Activated CD8-positive, alpha-beta memory T cell treated with anti-CD3 and anti-CD28 coated beads for 36 hours (primary cell): ENCODE results near the gene CKS2. TPM values are rescaled to one million over a fixed set of nuclear protein-coding genes. Genes with fewer than 3 reads are reported as not detected.
"Not testable (repeated sequence)": the region's sequence is repeated elsewhere in the genome, so short reads cannot be mapped to it uniquely, and the experiment has no call there.

Source experiments
- CTCF ChIA-PET: fragments of 350-600 bp; sonication (Branson Sonifier 250); formaldehyde crosslinking; loops from one replicate; lab custom pipeline; 2021; ENCODE audit warnings: antibody characterized with exemption; lab: Charles Lee
- POLR2A ChIA-PET: fragments of 350-600 bp; sonication (Branson Sonifier 250); formaldehyde crosslinking; loops from one replicate; lab custom pipeline; 2021; ENCODE audit warnings: antibody characterized with exemption; lab: Charles Lee
- total RNA-seq, 2 experiments: library from RNA; stranded (reverse); gene quantifications; one replicate each; pipeline ENCODE4 v1.2.3, GENCODE V29; 2021

The CKS2 gene
- total RNA-seq, 2 experiments from 2014 or later: 279 to 297 TPM

DNA sequence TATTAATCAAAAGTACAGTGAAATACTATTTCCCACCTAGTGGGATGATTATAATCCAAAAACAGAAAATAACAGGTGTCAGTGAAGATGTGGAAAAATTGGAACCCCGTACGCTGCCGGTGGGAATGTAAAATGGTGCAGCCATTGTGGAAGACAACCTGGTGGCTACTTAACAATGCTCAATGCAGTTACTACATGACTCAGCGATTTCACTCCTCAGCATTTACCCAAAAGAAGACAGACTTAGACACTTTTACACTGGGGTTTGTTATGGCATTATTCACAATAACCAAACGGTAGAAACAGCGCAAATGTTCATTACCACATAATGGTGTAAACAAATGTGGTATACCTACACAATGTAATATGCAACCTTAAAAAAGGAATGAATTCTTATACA, 31.2 kb downstream of the CKS2 start:
- POLR2A ChIA-PET: no interaction called here
- CTCF ChIA-PET: no interaction called here

DNA sequence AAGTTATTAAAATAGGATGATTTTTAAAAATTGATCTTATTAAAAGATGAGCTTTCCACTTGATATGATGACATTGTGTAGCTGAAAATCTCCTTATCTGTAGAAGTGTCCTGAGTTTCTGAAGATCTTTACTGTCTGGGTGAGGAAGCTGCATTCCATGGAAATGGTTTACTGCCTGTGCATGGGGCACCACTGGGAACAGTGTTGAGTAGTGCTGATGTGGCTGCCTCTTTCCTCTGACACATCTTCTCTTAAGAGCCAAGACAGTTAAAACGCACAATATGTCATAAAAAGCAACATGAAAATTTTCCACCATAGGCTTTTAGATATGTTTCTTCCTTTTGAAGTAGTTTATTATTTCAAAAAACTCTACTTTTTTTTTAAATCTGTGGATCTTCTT, 32.0 kb downstream of the CKS2 start:
- ChIA-PET CTCF (no interaction called here), POLR2A (no interaction called here)

DNA sequence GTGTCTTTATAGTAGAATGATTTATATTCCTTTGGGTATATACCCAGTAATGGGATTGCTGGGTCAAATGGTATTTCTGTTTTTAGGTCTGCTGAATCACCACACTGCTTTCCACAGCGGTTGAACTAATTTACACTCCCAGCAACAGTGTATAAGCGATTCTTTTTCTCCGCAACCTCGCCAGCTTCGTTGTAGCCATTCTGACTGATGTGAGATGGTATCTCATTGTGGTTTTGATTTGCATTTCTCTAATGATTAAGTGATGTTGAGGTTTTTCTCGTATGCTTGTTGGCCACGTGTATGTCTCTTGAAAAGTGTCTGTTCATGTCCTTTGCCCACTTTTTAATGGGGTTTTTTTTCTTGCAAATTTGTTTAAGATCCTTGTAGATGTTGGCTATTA, 32.8 kb downstream of the CKS2 start:
- POLR2A ChIA-PET, CTCF ChIA-PET: not testable (repeated sequence)

DNA sequence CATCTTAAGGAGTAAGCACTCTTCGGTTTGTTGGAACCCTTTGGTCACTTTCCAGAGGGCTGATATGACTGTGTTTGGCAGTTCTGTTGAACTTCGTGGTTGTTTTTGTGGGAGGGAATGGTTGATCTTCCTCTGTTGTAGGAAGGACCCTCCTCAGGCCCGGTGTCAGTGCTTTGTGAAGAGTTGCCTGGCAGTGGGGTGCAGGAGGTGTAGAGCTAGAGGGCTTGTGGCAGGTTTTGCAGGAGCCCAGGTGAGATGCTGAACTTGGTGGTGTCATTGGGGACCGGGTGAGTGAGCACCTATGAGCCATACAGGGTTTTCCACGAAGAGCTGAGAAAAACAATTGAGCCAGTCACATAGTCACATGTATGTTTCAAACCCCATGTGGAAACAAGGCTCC, 34.5 kb downstream of the CKS2 start:
- CTCF ChIA-PET: interaction anchor here (0.8 kb wide), 1 partner anchor 19 kb away, joined by 3 read pairs; no protein-coding TSS in a partner anchor

DNA sequence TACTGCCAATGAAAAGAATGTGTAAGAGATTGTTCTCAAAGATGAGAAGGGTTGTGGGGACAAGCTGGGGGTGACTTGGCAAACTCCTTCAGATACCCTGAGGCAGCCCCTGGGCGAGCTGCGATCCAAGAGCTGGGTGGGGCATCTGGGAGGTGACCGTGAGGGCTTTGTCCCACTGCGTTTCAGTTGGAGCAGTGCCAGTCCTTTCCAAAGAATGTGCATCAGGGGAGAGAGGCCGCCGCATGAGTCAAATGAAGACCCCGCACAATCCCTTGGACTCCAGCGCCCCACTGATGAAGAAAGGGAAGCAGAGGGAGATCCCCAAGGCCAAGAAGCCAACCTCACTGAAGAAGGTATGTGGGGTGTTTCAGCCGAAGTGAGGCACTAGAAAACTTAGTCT, 35.7 kb downstream of the CKS2 start:
- ChIA-PET POLR2A (no interaction called here), CTCF (interaction anchor here (0.7 kb wide), 1 partner anchor 201 kb away, joined by 5 read pairs; no protein-coding TSS in a partner anchor)

More for the DNA sequence above, 34.5 kb downstream of the CKS2 start:
- POLR2A ChIA-PET: no interaction called here

DNA sequence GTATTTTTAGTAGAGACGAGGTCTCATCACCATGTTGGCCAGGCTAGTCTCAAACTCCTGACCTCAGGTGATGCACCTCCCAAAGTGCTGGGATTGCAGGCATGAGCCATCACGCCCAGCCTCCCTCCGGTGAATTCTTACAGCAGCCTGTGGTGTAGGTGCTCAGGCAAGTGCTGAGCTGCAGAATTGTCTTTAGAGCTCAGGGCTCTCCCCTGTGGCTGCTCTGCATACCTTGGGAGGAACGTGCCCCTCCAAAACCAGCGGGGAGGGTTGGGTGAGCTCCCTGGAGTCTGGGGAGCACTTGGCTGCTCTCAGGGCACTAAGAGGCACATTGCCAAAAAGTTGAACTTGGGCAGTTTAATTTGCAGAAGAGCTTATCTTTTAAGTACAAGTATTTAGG, 36.7 kb downstream of the CKS2 start:
- ChIA-PET CTCF (interaction anchor here (1.3 kb wide), 1 partner anchor 9 kb away, joined by 3 read pairs; no protein-coding TSS in a partner anchor), POLR2A (no interaction called here)

DNA sequence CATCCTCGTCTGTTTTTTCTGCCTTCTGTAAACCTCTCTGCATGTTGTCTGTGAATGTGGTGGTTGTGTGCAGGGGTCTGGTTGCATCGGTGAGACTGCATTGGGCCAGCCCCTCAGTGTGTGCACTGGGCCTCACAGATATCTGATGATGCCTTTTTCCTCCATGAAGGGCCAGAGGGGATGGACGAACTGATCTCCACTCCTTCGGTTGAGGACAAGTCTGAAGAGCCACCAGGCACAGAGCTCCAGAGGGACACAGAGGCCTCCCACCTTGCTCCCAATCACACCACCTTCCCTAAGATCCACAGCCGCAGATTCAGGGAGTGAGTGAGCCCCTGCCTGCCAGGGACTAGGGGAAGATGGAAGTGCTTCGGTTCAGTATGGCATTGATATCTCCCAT, 38.6 kb downstream of the CKS2 start:
- ChIA-PET POLR2A (no interaction called here), CTCF (no interaction called here)

DNA sequence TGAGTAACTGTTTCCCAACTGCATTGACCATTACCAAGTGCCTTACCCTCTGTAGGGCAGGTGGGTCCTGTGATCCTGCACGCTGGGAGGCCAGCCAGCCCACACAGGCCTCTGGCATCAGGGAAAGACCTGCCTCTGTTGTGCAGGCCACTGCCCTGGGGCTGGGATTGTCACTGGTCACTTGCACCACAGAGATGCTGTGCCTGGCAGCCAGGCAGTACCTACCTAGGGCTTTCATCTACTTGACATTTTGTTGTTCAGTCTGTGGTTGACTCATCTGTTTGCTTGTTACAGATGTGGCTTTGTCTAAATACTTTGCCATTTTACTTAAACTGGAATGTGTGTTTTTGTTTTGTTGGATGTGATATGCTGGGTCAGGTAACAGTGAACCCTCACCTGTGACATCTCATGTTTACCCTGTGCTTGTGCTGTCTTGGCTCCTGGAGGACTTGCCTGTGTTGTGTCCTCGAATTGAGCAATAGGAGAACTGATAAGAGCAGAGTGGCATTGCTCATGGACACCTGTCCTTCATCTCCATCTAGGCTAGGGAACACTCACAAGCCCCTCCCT, 40.1 kb downstream of the CKS2 start:
- POLR2A ChIA-PET: no interaction called here
- CTCF ChIA-PET: interaction anchor here (1.0 kb wide), 1 partner anchor 198 kb away, joined by 3 read pairs; no protein-coding TSS in a partner anchor

DNA sequence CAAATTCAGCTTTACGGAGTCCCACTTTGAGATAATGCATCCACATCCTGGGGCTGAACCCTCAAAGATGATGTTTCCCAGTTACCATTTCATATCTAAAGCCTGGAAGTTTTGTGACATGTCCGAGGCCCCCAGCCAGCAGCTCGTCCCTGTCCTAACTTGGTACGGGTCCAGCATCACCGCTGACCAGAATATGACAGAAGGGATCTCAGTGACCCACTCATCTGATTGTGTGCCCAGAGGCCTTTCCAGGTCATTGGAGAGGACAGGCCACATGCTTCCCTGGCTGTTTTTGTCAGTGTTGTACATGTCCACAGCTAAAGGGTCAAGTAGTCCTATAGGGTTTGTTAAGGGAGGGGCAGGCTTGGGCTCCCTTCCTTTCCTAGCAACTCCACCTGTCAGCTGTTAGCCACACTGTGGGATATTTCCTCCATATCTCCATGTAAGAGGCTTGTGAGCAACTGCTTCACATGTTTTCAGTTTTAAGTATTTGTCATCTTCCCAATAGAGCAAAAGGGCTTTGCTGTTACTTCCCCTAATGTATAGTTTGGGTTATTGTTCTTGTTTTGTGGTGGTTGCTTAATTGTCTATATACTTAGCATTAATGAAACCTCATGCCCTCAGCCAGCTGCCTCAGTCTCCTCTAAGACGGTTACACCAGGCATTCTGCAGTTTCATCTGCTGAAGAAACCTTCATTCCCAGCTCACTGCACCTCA, 40.7 kb downstream of the CKS2 start:
- POLR2A ChIA-PET: no interaction called here
- CTCF ChIA-PET: interaction anchor here (1.0 kb wide), 1 partner anchor 198 kb away, joined by 3 read pairs; no protein-coding TSS in a partner anchor

DNA sequence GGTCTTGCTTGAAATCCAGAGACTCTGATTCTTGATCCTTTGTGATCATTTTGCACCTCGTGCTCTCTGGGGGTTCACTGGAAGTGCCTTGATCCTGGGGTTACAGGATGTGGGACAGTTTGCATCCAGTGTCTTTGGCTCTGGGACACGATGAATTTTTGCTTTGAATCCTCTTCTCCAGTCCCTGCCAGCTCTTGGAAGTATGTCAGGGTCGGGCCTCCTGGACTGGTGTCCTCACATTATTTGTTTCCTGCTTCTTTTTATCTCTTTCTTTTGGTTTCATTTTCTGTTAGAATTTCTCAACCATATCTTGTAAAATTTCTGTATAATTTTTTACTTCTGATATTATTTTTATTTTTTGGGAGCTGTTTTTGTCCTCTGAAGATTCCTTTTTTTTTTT, 41.5 kb downstream of the CKS2 start:
- CTCF ChIA-PET: no interaction called here
- POLR2A ChIA-PET: interaction anchor here (0.6 kb wide), 1 partner anchor 42 kb away, joined by 4 read pairs; no protein-coding TSS in a partner anchor

DNA sequence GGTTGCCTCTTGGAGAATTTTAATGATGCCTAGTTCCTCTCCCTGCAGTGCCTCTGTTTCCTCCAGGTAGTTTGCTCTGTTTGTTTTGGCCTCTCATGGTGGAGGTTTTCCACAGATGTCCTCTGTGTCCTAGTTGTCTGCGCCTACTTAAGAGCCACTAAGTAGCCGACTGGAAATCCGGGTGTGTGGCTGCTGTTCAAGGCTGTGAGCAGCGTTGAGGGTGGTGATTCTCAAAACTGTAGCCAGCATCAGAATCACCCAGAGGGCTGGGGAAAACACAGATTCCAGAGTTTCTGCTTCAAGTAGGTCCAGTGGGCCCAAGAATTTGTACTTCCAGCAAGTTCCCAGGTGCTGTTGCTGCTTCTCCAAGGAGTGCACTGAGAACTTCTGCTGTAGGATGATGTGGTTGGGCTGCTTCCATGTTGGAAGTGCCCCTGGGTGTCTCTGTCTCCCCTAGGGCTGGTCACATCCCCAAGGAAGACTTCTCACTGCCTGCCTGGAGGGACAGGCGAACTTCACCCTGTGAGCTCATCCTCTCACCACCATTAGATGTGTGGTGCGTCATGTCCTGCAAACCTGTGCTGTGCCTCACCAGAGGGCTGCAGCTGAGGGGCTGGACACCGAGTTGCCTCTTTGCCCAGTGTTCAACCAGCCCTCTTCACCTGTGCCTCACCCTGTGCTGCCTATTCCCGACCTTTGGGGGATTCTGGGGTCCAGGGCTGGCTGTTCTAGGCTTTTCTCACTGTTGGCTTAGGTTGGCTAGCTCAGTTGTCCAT, 42.1 kb downstream of the CKS2 start:
- ChIA-PET POLR2A (interaction anchor here (0.6 kb wide), 1 partner anchor 43 kb away, joined by 4 read pairs; no protein-coding TSS in a partner anchor), CTCF (no interaction called here)

DNA sequence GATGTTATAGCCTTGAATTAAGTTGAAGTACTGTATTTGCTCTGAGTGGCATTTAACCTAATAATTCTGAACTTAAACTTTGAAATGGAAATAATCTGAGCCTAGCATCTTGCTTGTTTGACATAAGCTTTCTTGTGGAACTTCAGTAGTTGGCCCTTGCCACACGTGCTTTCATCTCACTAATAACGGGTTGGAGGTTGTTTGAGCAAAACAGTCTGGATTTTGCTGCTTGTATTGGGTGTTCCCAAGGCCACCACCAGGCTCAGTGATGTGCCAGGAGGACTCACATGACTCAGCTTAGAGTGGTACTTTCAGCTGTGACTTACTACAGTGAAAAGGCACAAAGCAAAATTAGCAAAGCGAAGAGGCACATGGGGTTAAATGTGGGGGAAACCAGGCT, 43.0 kb downstream of the CKS2 start:
- CTCF ChIA-PET: no interaction called here

DNA sequence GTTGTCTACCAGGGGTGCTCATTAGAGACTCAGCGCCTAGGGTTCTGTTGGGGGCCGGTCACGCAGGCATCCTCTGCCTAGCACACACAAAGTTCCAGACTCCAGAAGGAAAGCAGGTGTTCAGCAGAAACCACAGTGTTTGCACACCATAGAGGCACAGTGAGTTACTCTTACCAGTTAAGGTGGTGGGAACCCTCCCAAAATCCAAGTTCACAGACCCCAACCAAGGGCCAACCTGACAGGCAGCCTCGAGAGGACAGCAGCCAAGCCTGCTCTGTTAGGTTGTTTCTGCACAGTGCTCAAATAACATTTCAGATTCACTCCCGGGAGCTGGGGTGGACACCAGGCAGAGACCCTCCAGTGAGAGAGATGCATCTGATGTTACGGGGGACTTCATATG, 43.5 kb downstream of the CKS2 start:
- CTCF ChIA-PET: no interaction called here

More for the DNA sequence above, 43.0 kb downstream of the CKS2 start:
- POLR2A ChIA-PET: no interaction called here

DNA sequence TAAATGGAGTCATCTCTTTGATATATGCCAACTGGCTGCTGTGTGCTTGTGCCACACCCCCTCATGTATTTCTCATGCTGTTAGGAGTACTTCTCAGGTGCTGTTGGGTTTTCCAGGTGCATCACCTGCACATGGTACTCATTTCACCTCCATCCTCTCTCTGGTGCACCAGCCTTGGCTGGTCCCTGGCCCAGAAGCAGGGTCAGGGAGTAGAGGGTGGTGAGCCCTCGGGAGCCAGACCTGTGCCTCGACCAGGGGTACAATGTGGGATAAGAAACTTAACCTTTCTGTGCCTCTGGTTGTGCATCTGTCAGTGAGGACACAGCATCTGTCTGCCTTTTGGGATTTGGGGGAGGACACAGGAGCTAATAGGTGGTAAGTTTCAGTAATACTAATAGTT, 45.8 kb downstream of the CKS2 start:
- CTCF ChIA-PET: interaction anchor here (1.2 kb wide), 1 partner anchor 9 kb away, joined by 3 read pairs; no protein-coding TSS in a partner anchor
- POLR2A ChIA-PET: no interaction called here

More for the DNA sequence above, 43.5 kb downstream of the CKS2 start:
- POLR2A ChIA-PET: no interaction called here

DNA sequence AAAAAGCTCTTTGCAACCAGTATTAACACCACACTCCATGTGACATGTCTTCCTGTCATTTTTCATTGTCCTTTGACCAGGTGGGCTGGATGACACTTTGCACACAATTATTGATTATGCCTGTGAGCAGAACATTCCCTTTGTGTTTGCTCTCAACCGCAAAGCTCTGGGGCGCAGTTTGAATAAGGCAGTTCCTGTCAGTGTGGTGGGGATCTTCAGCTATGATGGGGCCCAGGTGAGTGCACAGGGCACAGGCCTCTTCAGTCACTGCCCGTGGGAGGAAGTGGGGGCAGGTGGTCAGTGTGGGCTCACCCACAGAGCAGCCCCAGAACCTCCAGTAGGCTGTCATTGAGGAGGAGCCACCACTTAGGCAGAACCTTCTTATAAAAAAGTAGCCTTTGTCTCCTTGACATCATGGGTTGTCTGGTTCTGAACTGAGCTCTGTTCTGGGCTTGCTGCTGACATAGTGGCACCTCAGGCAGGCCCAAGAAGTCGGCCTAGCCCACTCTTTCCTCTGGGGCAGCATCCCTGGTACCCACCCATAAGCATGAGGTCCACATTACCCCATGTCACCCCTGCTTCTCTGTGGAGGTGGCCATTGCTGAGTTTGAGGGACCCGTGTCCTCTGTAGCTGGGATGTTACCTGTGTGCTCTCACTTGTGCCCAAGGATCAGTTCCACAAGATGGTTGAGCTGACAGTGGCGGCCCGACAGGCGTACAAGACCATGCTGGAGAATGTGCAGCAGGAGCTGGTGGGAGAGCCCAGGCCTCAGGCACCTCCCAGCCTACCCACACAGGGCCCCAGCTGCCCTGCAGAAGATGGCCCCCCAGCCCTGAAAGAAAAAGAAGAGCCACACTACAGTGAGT, 46.6 kb downstream of the CKS2 start:
- CTCF ChIA-PET: no interaction called here
- POLR2A ChIA-PET: no interaction called here

DNA sequence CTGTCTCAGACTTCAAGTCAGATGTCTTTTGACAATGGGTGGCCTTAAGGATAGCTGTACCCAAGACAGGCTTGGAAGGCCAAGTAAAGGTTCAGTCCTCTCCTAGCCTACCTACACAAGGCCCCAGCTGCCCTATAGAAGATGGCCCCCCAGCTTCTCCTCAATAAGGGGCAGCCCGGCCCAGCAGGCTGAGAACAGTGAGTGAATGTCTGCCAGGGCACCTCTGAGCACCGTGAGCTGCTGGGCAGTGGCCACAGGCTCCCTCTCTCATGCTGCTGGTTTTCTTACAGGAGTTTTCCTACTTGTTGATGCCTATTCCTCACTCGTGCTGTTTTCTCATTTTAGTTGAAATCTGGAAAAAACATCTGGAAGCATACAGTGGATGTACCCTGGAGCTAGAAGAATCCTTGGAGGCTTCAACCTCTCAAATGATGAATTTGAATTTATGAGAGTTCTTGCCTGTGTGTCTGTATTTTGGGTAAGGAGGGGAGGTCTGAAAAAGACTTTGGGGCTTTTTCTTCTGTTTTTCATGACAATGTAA, 47.5 kb downstream of the CKS2 start:
- ChIA-PET POLR2A (no interaction called here), CTCF (no interaction called here)

DNA sequence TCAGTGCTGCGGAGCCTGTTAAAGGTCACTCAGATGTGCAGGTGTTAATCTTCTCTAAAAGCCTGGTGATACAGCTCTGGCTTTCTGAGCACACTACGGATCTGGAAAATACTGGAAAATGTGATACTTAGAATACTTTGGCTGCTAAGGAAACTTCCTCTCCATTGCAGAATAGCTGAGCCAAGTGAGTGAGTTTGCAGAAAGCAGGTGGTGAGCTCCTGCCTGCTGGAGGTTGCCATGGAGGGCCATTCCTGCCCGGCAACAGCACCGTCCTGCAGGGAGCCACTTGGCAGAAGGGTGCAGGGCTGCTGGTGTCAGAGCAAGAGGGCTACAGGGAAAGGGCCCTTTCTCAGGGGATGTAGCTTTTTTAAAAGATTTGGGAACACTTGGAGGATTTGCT, 48.0 kb downstream of the CKS2 start:
- POLR2A ChIA-PET: no interaction called here

DNA sequence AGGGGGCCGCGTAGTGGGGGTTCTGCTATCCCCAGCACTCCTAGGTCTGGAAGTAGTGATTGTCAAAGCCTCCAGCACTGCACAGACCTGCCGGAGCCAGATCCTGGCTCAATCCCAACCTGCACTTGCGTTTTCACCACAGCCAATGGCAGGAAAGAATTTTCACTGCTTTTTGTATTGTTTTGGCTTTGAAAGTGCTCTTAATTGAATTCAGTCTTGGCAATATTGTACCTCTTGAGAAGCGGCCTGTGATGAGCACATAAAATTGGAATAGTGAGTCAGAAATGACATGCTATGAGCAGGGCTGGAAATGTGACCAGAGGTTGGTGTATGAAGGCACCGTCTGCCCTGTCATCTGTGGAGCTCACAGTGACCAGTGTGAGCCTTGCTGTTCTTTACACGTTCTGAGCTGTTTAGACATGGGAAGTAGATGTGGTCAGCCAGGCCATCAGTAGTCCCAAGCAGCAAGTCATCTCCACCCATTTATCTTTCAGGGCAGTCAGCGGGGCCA, 48.8 kb downstream of the CKS2 start:
- POLR2A ChIA-PET: no interaction called here
- CTCF ChIA-PET: interaction anchor here (0.9 kb wide), 1 partner anchor 9 kb away, joined by 3 read pairs; no protein-coding TSS in a partner anchor

More for the DNA sequence above, 48.0 kb downstream of the CKS2 start:
- CTCF ChIA-PET: no interaction called here
